Endothelial cell of umbilical vein (primary cell): Measurements from ENCODE around the gene CUX1. TPM values are rescaled to one million over a fixed set of nuclear protein-coding genes. Genes with fewer than 3 reads are reported as not detected.

ENCODE experiments used
- BruUV-seq: library from RNA; stranded (reverse); fragments of 400-500 nt; replicated peaks from 2 replicates; lab custom pipeline; 2021; lab: Mats Ljungman, UMichigan
- CTCF ChIA-PET: fragments of 300-600, 350-600 bp; sonication (Branson Sonifier 250); formaldehyde crosslinking; loops from one replicate; lab custom pipeline; 2021; ENCODE audit warnings: antibody characterized with exemption, inconsistent platforms; lab: Charles Lee
- POLR2A ChIA-PET: fragments of 300-600, 350-600 bp; sonication (Branson Sonifier 250); formaldehyde crosslinking; loops from one replicate; lab custom pipeline; 2021; ENCODE audit warnings: antibody characterized with exemption, inconsistent platforms; lab: Charles Lee
- DNase-seq: peaks from one replicate; pipeline ENCODE4 v3.0.0-alpha.2; 2011; ENCODE audit warnings: low read depth, low spot score
- FAIRE-seq: peaks from 2 replicates; lab custom pipeline; 2011; peaks lifted over from hg19 to GRCh38; lab: Jason Lieb, UNC
- H2AFZ ChIP-seq: 2 replicates; pipeline ENCODE4 v1.6.0; 2012; ENCODE audit warnings: low read depth, low read length, control low read depth, inconsistent platforms
- H3K27ac ChIP-seq: 2 replicates; pipeline ENCODE4 v1.5.1; 2011; ENCODE audit warnings: low read depth, mild to moderate bottlenecking, control low read depth, low read length, moderate library complexity; ENCODE audit not compliant: insufficient read depth
- H3K27me3 ChIP-seq, 2 experiments: 2 replicates each; pipeline versions ENCODE4 v1.6.0 to v1.6.1; 2011; ENCODE audit warnings: low read length in 2 of 2, mixed read lengths in 1 of 2; ENCODE audit not compliant: control insufficient read depth in 2 of 2, insufficient read depth in 2 of 2
- H3K36me3 ChIP-seq, 2 experiments: 2 replicates in 1 of 2; 3 replicates in 1 of 2; pipeline ENCODE4 v1.5.1; 2011; ENCODE audit warnings: low read length in 2 of 2, mild to moderate bottlenecking in 1 of 2, moderate library complexity in 1 of 2; ENCODE audit not compliant: control insufficient read depth in 2 of 2, insufficient read depth in 2 of 2; ENCODE audit errors: extremely low read depth in 1 of 2
- H3K4me1 ChIP-seq: 3 replicates; pipeline ENCODE4 v1.5.1; 2011; ENCODE audit warnings: mild to moderate bottlenecking, low read length; ENCODE audit not compliant: control insufficient read depth, insufficient read depth; ENCODE audit errors: extremely low read depth
- H3K4me2 ChIP-seq: 2 replicates; pipeline ENCODE4 v1.6.1; 2011; ENCODE audit warnings: low read length, control low read depth, mixed read lengths; ENCODE audit not compliant: insufficient read depth
- H3K4me3 ChIP-seq, 3 experiments: fragments of 200-600 bp in 1 of 3; sonication (generic), shearing (Covaris generic) in 1 of 3; replicated peaks in 1 of 3; 2 replicates each; pipeline ENCODE4 v1.5.1; 2011 to 2016; ENCODE audit warnings: control low read depth in 3 of 3, low read length in 3 of 3, mild to moderate bottlenecking in 2 of 3, inconsistent platforms in 1 of 3, low read depth in 1 of 3, moderate library complexity in 1 of 3; ENCODE audit not compliant: insufficient read depth in 1 of 3
- H3K79me2 ChIP-seq: 2 replicates; pipeline ENCODE4 v1.6.0; 2012; ENCODE audit warnings: low read length, inconsistent platforms; ENCODE audit not compliant: control insufficient read depth, insufficient read depth
- H3K9ac ChIP-seq: replicated peaks from 2 replicates; pipeline ENCODE3; 2011; ENCODE audit warnings: low read length, control low read depth; ENCODE audit not compliant: insufficient read depth; ENCODE audit errors: extremely low read depth
- H3K9me1 ChIP-seq: replicated peaks from 3 replicates; pipeline ENCODE4 v1.6.0; 2011; ENCODE audit warnings: mild to moderate bottlenecking, low read length; ENCODE audit not compliant: control insufficient read depth, insufficient read depth; ENCODE audit errors: extremely low read depth
- H3K9me3 ChIP-seq: replicated peaks from 2 replicates; pipeline ENCODE4 v1.5.1; 2012; ENCODE audit warnings: low read length, inconsistent platforms; ENCODE audit not compliant: control insufficient read depth, insufficient read depth
- H4K20me1 ChIP-seq: replicated peaks from 2 replicates; pipeline ENCODE3; 2011; ENCODE audit warnings: mild to moderate bottlenecking, low read length; ENCODE audit not compliant: control insufficient read depth, insufficient read depth; ENCODE audit errors: extremely low read depth
- FOS ChIP-seq: IDR thresholded peaks from 2 replicates; pipeline ENCODE4 v1.6.1; 2011; ENCODE audit warnings: mild to moderate bottlenecking, low read length, moderate library complexity, borderline replicate concordance; ENCODE audit not compliant: insufficient read depth
- GATA2 ChIP-seq: IDR thresholded peaks from 2 replicates; pipeline ENCODE4 v1.7.0; 2011; ENCODE audit warnings: low read depth, mild to moderate bottlenecking, moderate library complexity, mixed read lengths, low read length; ENCODE audit not compliant: insufficient read length, insufficient read depth
- JUN ChIP-seq: IDR thresholded peaks from 2 replicates; pipeline ENCODE4 v1.6.1; 2011; ENCODE audit warnings: borderline replicate concordance, low read depth; ENCODE audit not compliant: insufficient read length, insufficient read depth
- POLR2AphosphoS5 ChIP-seq: IDR thresholded peaks from 2 replicates; pipeline ENCODE4 v1.6.1; 2012; ENCODE audit warnings: low read depth, mild to moderate bottlenecking, control low read depth, low read length, moderate library complexity; ENCODE audit not compliant: insufficient read depth
- dilution Hi-C: fragments of 300-500 bp; cut with MboI; formaldehyde crosslinking; loops from one replicate; pipeline ENCODE4 v1.15.0; 2019; ENCODE audit warnings: low sequenced_read_pairs; ENCODE audit not compliant: extremely low pct_ligation_motif_present
- intact Hi-C: fragments of 100-400 bp; cut with micrococcal nuclease; formaldehyde crosslinking; loops from one replicate; pipeline ENCODE4 v1.10.0; 2022
- polyA plus RNA-seq, 4 experiments: library from polyadenylated mRNA; depleted of rRNA in 3 of 4; stranded (reverse) in 3 of 4; unstranded in 1 of 4; fragments of >200 nt; gene quantifications; 2 replicates each; pipeline versions ENCODE4 v1.2.1 to v1.2.3, GENCODE V29; 2011 to 2012; ENCODE audit warnings: missing spikeins in 1 of 4
- total RNA-seq: library from RNA; stranded (reverse); gene quantifications from 2 replicates; pipeline ENCODE4 v1.2.3, GENCODE V29; 2021
- TF ChIP-seq, protein P1 (sequence below), 2 donors: IDR thresholded peaks; 1 replicate in 1 of 2; 2 replicates in 1 of 2; pipeline ENCODE4 v1.5.1; 2011; ENCODE audit warnings: low read length in 2 of 2, mild to moderate bottlenecking in 2 of 2, moderate library complexity in 2 of 2, control low read depth in 1 of 2, inconsistent platforms in 1 of 2, low read depth in 1 of 2; ENCODE audit not compliant: insufficient read depth in 1 of 2; ENCODE audit errors: extremely low read depth in 1 of 2

CUX1 gene
- total and polyA plus RNA-seq, 2 donors (not counting 3 experiments of a cell fraction or from before 2014, with no cell fraction given): 13.8 to 49.8 TPM

DNA sequence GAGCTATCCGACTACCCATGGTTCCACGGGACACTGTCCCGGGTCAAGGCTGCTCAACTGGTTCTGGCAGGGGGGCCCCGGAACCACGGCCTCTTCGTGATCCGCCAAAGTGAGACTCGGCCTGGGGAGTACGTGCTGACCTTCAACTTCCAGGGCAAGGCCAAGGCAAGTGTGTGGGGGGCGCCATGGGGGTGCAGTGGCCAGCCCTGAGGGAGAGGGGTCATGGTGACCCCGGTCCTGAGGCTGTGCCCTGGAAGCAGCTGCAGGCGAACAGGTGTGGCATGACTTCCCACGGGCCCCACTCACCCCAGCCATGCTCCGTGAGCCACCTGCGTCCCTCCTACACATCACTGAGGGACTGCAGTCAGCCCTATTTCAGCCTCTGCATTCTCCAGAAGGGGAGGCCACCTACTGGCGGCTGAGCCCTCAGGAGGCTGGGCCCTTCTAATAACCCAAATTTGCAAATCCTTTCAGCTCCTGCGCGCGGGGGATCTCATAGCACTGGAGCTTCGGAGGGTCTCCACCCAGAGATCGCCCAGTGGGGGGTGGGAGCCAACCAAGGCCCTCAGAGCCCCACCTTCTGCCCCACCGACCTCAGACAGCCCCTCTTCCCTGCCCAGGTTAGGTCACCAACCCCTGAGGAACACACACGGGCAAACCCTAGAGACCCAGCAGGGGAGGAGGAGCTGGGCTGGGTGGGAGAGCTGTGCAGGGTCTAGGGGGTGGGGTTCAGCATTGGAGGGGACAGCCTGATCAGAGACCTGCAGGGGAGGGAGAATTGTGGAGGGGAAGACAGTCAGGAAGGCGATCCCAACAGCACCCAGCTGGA, 500.0 kb downstream of the CUX1 start:
- no peaks in the 10 kb centered on the region for H4K20me1 ChIP-seq
- intact Hi-C loops: no loop called here
- CTCF ChIA-PET: interaction anchor here (1.0 to 1.6 kb wide), 4 partner anchors 14 to 38 kb away, joined by 3 to 4 read pairs (median 3); no protein-coding TSS in a partner anchor
- dilution Hi-C loops: no loop called here
- no peak overlapping the region for H3K27ac ChIP-seq
- no peak overlapping the region for H2AFZ ChIP-seq
- no peak for FAIRE-seq
- no peaks in the 10 kb centered on the region for H3K36me3 ChIP-seq
- no TSS peak for BruUV-seq
- no peaks in the 10 kb centered on the region for H3K9me3 ChIP-seq
- H3K27me3 ChIP-seq: no peaks in the 10 kb centered on the region
- H3K79me2 ChIP-seq: no peaks in the 10 kb centered on the region
- H3K4me1 ChIP-seq: peaks cover 10% of the 10 kb centered on the region
- no peak for DNase-seq
- POLR2A ChIA-PET: no interaction called here
- H3K4me3 ChIP-seq: no peak overlapping the region
- TF ChIP-seq GATA2: no peak
- H3K9me1 ChIP-seq: no peaks in the 10 kb centered on the region
- H3K4me2 ChIP-seq: no peak overlapping the region
- H3K9ac ChIP-seq: no peak overlapping the region

DNA sequence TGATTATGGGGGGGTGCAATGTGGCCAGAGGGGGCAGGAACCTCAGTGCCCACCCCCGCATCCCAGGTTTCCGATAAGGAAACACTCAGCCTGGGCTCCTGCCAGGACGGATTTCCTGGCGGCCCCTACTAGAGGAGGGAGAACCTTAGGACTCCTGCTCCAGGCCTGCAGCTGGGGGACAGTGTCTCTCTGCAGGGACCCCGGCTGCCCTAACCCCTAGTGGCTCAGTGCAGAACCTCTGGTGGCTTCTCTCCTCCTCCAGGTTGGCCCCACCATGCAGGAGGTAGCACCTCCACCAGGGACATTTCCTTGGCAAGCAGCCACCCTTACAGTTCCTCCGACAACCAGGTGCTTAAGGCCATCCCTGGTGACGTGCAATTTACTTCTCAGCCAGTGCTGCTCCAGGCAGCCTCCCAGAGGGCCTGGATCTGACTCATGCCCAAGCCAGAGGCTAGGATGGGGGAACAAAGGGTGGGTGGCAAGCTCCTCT, 501.1 kb downstream of the CUX1 start:
- Histone ChIP-seq H3K36me3 (no peaks in the 10 kb centered on the region), H3K4me3 (no peak overlapping the region), H3K9me1 (no peaks in the 10 kb centered on the region), H3K27ac (no peak overlapping the region), H2AFZ (no peak overlapping the region), H3K4me2 (peak overlapping the region; percentile 4), H3K9ac (no peak overlapping the region), H3K9me3 (no peaks in the 10 kb centered on the region), H3K79me2 (no peaks in the 10 kb centered on the region), H3K27me3 (no peaks in the 10 kb centered on the region), H4K20me1 (no peaks in the 10 kb centered on the region), H3K4me1 (peaks cover 10% of the 10 kb centered on the region)
- intact Hi-C loops (no loop called here), dilution Hi-C loops (no loop called here)
- DNase-seq (peak; percentile 65), FAIRE-seq (peak; percentile 72)
- no TSS peak for BruUV-seq
- ChIA-PET POLR2A (no interaction called here), CTCF (interaction anchor here (1.0 to 1.6 kb wide), 3 partner anchors 13 to 22 kb away, joined by 3 to 4 read pairs (median 3); no protein-coding TSS in a partner anchor)
- TF ChIP-seq, protein P1, sequence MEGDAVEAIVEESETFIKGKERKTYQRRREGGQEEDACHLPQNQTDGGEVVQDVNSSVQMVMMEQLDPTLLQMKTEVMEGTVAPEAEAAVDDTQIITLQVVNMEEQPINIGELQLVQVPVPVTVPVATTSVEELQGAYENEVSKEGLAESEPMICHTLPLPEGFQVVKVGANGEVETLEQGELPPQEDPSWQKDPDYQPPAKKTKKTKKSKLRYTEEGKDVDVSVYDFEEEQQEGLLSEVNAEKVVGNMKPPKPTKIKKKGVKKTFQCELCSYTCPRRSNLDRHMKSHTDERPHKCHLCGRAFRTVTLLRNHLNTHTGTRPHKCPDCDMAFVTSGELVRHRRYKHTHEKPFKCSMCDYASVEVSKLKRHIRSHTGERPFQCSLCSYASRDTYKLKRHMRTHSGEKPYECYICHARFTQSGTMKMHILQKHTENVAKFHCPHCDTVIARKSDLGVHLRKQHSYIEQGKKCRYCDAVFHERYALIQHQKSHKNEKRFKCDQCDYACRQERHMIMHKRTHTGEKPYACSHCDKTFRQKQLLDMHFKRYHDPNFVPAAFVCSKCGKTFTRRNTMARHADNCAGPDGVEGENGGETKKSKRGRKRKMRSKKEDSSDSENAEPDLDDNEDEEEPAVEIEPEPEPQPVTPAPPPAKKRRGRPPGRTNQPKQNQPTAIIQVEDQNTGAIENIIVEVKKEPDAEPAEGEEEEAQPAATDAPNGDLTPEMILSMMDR (IDR thresholded peaks at IDR 0.05; ENCODE audit: extremely low read depth in 1 of 2, insufficient read depth in 1 of 2, low read depth in 1 of 2, low read length in 2 of 2): peak in 1 of 2 donors; percentile 12
- no peak for TF ChIP-seq POLR2AphosphoS5
- no peak for TF ChIP-seq GATA2
- TF ChIP-seq JUN: no peak
- peak; percentile 40 for TF ChIP-seq FOS
